Measurements from ENCODE around the gene LARGE1. TPM values are rescaled to one million over a fixed set of nuclear protein-coding genes. Genes with fewer than 3 reads are reported as not detected.

LARGE1 gene
- total RNA-seq, 1 donor from 2014 or later: 195 TPM

DNA sequence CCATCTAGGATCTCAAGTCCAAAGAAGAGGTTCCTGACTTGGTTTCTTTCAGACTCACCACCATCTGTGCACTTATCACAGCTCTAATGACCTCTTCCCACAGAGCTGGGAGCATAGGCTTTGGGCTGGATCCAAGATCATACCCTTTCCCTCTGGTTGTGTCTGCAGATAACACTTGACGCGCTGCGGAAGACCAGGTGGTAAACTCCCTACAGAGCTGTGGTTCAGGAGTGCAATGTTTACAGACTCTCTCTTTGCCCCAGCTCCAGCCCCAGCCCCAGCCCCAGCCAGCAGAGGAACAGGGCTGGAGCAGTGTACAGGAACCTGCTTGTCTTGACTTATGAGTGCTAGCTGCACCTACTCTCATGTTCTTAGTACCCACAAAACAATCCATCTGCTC, 587.7 kb downstream of the LARGE1 start:
- Mint-ChIP-seq H3K36me3 (ENCODE audit: insufficient read depth) (peaks cover 44% of the 10 kb centered on the region), H3K4me3 (ENCODE audit: low read depth) (no peak overlapping the region), H3K27me3 (no peaks in the 10 kb centered on the region), H3K27ac (peak overlapping the region; percentile 77), H3K9me3 (ENCODE audit: low read depth) (no peaks in the 10 kb centered on the region), H3K4me1 (ENCODE audit: low read depth) (peaks cover 12% of the 10 kb centered on the region)
- TF ChIP-seq, protein P1, sequence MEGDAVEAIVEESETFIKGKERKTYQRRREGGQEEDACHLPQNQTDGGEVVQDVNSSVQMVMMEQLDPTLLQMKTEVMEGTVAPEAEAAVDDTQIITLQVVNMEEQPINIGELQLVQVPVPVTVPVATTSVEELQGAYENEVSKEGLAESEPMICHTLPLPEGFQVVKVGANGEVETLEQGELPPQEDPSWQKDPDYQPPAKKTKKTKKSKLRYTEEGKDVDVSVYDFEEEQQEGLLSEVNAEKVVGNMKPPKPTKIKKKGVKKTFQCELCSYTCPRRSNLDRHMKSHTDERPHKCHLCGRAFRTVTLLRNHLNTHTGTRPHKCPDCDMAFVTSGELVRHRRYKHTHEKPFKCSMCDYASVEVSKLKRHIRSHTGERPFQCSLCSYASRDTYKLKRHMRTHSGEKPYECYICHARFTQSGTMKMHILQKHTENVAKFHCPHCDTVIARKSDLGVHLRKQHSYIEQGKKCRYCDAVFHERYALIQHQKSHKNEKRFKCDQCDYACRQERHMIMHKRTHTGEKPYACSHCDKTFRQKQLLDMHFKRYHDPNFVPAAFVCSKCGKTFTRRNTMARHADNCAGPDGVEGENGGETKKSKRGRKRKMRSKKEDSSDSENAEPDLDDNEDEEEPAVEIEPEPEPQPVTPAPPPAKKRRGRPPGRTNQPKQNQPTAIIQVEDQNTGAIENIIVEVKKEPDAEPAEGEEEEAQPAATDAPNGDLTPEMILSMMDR (IDR thresholded peaks at IDR 0.05; ENCODE audit: unreplicated experiment): no peak
- no peak for DNase-seq (ENCODE audit: low spot score, unreplicated experiment)

DNA sequence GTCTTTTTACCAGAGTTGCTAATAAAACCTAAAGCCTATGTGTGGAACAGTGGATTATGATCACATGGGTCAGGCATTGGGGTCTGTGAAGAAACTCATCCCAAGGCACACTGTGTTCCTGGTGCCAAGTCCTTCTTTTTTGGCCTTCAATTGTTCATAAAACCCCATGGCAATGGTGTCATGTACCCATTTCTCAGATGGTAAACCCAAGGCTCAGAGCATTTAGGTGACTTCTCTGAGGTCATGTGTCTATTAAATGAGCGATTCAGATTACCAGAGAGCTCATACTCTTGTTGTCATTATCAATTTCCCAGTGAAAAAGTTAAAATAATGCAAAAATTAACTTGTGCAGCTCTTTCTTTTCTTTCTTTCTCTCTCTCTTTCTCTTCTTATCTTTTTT, 589.3 kb downstream of the LARGE1 start:
- peaks cover 43% of the 10 kb centered on the region for H3K36me3 Mint-ChIP-seq (ENCODE audit: insufficient read depth)
- H3K4me3 Mint-ChIP-seq (ENCODE audit: low read depth): no peak overlapping the region
- no peak overlapping the region for H3K27ac Mint-ChIP-seq
- peaks cover 13% of the 10 kb centered on the region for H3K4me1 Mint-ChIP-seq (ENCODE audit: low read depth)
- TF ChIP-seq, protein P1 (IDR thresholded peaks at IDR 0.05; ENCODE audit: unreplicated experiment): no peak
- no peaks in the 10 kb centered on the region for H3K9me3 Mint-ChIP-seq (ENCODE audit: low read depth)
- no peaks in the 10 kb centered on the region for H3K27me3 Mint-ChIP-seq
- no peak for DNase-seq (ENCODE audit: low spot score, unreplicated experiment)

DNA sequence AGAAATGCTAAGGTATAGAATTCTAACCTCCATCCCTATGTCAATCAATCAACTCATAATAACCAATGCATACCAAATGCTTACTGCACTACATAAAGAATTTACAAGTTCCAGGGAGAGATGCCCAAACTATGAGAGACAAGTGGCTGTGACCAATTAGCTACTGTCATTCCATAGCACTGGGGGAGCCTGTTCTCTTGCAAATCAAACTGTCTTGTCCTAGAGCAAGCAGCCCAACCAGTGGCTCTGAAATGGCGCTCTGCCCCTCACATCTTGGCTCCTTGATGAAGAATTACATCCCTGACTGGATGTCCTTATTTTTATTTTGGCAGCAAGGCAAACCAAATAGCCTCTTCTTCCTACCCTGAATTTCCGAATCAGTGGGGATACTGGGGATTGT, 589.7 kb downstream of the LARGE1 start:
- DNase-seq (ENCODE audit: low spot score, unreplicated experiment): no peak
- TF ChIP-seq, protein P1 (IDR thresholded peaks at IDR 0.05; ENCODE audit: unreplicated experiment): no peak
- Mint-ChIP-seq H3K9me3 (ENCODE audit: low read depth) (no peaks in the 10 kb centered on the region), H3K27me3 (no peaks in the 10 kb centered on the region), H3K27ac (no peak overlapping the region), H3K4me3 (ENCODE audit: low read depth) (no peak overlapping the region), H3K36me3 (ENCODE audit: insufficient read depth) (peaks cover 38% of the 10 kb centered on the region), H3K4me1 (ENCODE audit: low read depth) (peaks cover 10% of the 10 kb centered on the region)

DNA sequence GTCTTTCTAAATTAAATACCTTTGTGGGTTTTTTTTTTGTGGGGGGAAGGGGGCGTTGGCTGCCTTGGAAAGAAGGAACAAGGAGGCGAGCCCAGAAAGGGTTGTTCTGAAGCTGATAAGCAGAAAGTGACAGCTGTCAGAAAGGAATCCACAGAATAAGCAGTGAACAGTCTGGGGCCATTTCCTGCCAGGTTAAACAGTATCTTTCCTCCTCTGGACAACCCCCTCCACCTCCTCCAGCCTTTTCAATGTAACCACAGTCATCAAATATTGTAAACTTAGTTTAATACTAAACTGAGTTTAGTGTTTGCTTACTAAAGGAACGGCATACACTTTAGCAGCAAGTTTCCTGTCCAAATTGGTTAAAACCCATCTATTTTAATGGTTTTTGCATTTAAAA, 590.9 kb downstream of the LARGE1 start:
- TF ChIP-seq, protein P1 (IDR thresholded peaks at IDR 0.05; ENCODE audit: unreplicated experiment): no peak
- Mint-ChIP-seq H3K9me3 (ENCODE audit: low read depth) (no peaks in the 10 kb centered on the region), H3K4me1 (ENCODE audit: low read depth) (peaks cover 9% of the 10 kb centered on the region), H3K4me3 (ENCODE audit: low read depth) (no peak overlapping the region), H3K27me3 (no peaks in the 10 kb centered on the region), H3K36me3 (ENCODE audit: insufficient read depth) (peaks cover 29% of the 10 kb centered on the region), H3K27ac (peak overlapping the region; percentile 81)
- DNase-seq (ENCODE audit: low spot score, unreplicated experiment): no peak

DNA sequence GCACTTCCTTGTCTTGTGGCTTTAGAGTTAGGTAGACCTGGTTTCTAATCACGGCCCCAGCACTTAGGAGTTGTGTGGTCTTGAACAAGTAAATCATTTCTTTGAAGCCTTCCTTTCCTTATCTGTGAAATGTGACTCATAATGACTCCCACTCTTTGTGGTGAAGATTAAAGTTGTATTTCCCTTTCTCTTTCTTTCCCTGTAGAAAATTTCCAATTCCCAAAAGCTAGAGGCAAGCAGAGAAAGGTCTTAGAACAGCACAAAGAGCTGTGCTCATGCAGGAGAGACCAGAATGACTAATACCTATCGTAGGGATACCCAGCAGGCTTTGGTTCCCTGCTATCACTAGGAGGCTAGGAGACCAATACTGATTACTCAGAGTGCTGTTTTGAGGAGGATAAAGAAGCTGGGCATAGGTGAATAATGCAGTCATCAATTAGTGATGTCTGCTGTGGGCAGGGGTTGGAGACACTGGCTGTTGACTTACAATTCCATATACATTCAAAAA, 591.4 kb downstream of the LARGE1 start:
- Mint-ChIP-seq H3K27ac (peak overlapping the region; percentile 81), H3K4me3 (ENCODE audit: low read depth) (no peak overlapping the region), H3K27me3 (no peaks in the 10 kb centered on the region), H3K4me1 (ENCODE audit: low read depth) (peaks cover 9% of the 10 kb centered on the region), H3K36me3 (ENCODE audit: insufficient read depth) (peaks cover 27% of the 10 kb centered on the region), H3K9me3 (ENCODE audit: low read depth) (no peaks in the 10 kb centered on the region)
- DNase-seq (ENCODE audit: low spot score, unreplicated experiment): no peak
- TF ChIP-seq, protein P1 (IDR thresholded peaks at IDR 0.05; ENCODE audit: unreplicated experiment): no peak
